ENCODE results near the gene DMRT1. TPM values are rescaled to one million over a fixed set of nuclear protein-coding genes. Genes with fewer than 3 reads are reported as not detected.

Gene DMRT1
- total RNA-seq, 1 donor from 2014 or later = 0.09 TPM

DNA sequence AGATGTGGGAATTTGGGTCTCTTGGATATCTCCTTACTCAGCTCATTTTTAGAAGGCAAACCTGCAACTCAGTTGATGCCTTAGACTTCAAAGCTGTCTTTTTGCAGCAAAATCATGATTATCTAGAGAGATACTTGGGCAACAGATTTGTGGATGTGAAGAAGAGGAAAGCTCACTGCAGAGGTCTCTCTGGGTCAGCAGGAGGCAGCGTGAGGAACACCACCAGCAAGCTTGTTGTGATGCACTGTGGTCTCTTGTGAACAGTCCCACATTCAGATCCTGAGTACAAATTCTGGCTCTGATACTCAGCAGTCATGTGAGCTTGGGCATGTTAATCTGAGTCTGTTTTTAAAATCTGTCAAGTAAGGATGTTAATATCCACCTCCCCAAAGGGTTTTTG, 108.6 kb downstream of the DMRT1 start:
- no peaks in the 10 kb centered on the region for H3K36me3 Mint-ChIP-seq
- TF ChIP-seq CTCF (IDR thresholded peaks at IDR 0.05) (peak; percentile 18), EZH2 (IDR thresholded peaks at IDR 0.05) (no peak)

DNA sequence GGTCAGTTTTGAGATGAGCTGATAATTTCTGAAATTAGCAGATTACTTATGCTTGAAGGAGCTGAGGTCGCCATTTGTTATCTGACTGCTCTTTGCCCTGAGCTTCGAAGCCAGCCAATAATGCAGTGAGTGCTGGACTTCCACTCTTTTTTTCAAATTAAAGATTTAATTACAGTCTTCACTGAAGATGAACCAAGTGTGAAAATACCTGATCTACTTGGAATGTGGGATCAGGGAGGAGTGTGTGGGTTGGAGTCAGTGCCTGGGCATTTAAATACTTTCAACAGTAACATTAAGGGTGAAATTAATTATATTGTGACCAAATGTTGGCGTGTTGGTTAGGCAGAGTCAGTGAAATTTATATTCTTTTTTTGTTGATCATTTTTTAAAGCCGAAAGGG, 111.0 kb downstream of the DMRT1 start:
- Mint-ChIP-seq H3K9me3 (no peaks in the 10 kb centered on the region), H3K36me3 (no peaks in the 10 kb centered on the region), H3K4me1 (peaks cover 3% of the 10 kb centered on the region), H3K4me3 (no peak overlapping the region), H3K27me3 (ENCODE audit: insufficient read depth, low read depth) (peaks cover 3% of the 10 kb centered on the region), H3K27ac (no peak overlapping the region)
- H3K27me3 ChIP-seq = peaks cover 77% of the 10 kb centered on the region
- TF ChIP-seq EZH2 (IDR thresholded peaks at IDR 0.05) (no peak), EZH2phosphoT487 (IDR thresholded peaks at IDR 0.05) (no peak), CTCF (IDR thresholded peaks at IDR 0.05) (no peak)
- no peak overlapping the region for H3K4me2 ChIP-seq
- no peak for DNase-seq (ENCODE audit: low spot score)
- H4K20me1 ChIP-seq (ENCODE audit: low read depth) = no peaks in the 10 kb centered on the region
- H3K4me3 ChIP-seq = no peak overlapping the region
- H3K36me3 ChIP-seq = no peaks in the 10 kb centered on the region
- no peak overlapping the region for H2AFZ ChIP-seq (replicated peaks)
- H3K27ac ChIP-seq = no peak overlapping the region
- no peak overlapping the region for H3K9ac ChIP-seq
- no peaks in the 10 kb centered on the region for H3F3A ChIP-seq (ENCODE audit: low read depth)
- no peaks in the 10 kb centered on the region for H3K79me2 ChIP-seq (ENCODE audit: low read depth)
- H3K4me1 ChIP-seq = no peaks in the 10 kb centered on the region
- H3K9me3 ChIP-seq (ENCODE audit: low read depth) = no peaks in the 10 kb centered on the region

More for the DNA sequence above, 108.6 kb downstream of the DMRT1 start:
- Mint-ChIP-seq H3K4me1 (peaks cover 4% of the 10 kb centered on the region), H3K4me3 (no peak overlapping the region), H3K9me3 (no peaks in the 10 kb centered on the region), H3K27ac (no peak overlapping the region), H3K27me3 (ENCODE audit: insufficient read depth, low read depth) (peaks cover 2% of the 10 kb centered on the region)
- Histone ChIP-seq H2AFZ (replicated peaks) (no peak overlapping the region), H3K4me2 (no peak overlapping the region), H3K27me3 (peaks cover 54% of the 10 kb centered on the region), H3F3A (ENCODE audit: low read depth) (no peaks in the 10 kb centered on the region), H3K9me3 (ENCODE audit: low read depth) (no peaks in the 10 kb centered on the region), H4K20me1 (ENCODE audit: low read depth) (no peaks in the 10 kb centered on the region), H3K36me3 (no peaks in the 10 kb centered on the region), H3K27ac (no peak overlapping the region), H3K4me1 (no peaks in the 10 kb centered on the region), H3K9ac (no peak overlapping the region), H3K79me2 (ENCODE audit: low read depth) (no peaks in the 10 kb centered on the region), H3K4me3 (no peak overlapping the region)
- DNase-seq (ENCODE audit: low spot score) = no peak

DNA sequence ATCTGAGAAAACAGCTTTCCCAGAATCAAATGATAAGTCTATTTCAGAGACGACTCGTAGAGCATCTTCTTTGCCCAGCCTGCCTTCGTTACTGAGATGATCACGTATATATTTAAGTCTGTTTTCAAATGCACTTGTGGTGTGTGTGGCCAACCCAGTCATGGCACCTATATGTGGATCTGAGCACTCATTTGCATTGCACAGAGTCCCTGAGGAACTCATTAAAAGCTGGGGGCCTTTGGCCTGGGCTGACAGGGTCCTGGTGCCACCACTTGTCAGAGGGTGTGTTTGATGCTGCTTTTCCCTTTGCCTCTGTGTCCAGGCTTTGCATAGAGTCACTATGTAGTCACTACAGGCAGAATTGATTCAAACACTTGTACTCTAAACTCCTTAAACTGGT, 117.6 kb downstream of the DMRT1 start:
- Histone ChIP-seq H3K9ac (no peak overlapping the region), H4K20me1 (ENCODE audit: low read depth) (no peaks in the 10 kb centered on the region), H3K4me1 (peaks cover 11% of the 10 kb centered on the region), H3K27me3 (peaks cover 95% of the 10 kb centered on the region), H3K4me3 (no peak overlapping the region), H3K36me3 (no peaks in the 10 kb centered on the region), H3K79me2 (ENCODE audit: low read depth) (no peaks in the 10 kb centered on the region), H3K9me3 (ENCODE audit: low read depth) (no peaks in the 10 kb centered on the region), H3F3A (ENCODE audit: low read depth) (no peaks in the 10 kb centered on the region), H2AFZ (replicated peaks) (no peak overlapping the region), H3K27ac (no peak overlapping the region), H3K4me2 (no peak overlapping the region)
- H3K4me1 Mint-ChIP-seq = peaks cover 14% of the 10 kb centered on the region
- no peaks in the 10 kb centered on the region for H3K9me3 Mint-ChIP-seq
- no peak overlapping the region for H3K27ac Mint-ChIP-seq
- DNase-seq (ENCODE audit: low spot score) = no peak
- H3K27me3 Mint-ChIP-seq (ENCODE audit: insufficient read depth, low read depth) = peaks cover 10% of the 10 kb centered on the region
- no peak overlapping the region for H3K4me3 Mint-ChIP-seq
- H3K36me3 Mint-ChIP-seq = no peaks in the 10 kb centered on the region
- TF ChIP-seq EZH2phosphoT487 (IDR thresholded peaks at IDR 0.05) (no peak), EZH2 (IDR thresholded peaks at IDR 0.05) (no peak), CTCF (IDR thresholded peaks at IDR 0.05) (no peak)

All from neural progenitor cell (in vitro differentiated cells).